ENCODE results near the gene USHBP1.

The USHBP1 gene

DNA sequence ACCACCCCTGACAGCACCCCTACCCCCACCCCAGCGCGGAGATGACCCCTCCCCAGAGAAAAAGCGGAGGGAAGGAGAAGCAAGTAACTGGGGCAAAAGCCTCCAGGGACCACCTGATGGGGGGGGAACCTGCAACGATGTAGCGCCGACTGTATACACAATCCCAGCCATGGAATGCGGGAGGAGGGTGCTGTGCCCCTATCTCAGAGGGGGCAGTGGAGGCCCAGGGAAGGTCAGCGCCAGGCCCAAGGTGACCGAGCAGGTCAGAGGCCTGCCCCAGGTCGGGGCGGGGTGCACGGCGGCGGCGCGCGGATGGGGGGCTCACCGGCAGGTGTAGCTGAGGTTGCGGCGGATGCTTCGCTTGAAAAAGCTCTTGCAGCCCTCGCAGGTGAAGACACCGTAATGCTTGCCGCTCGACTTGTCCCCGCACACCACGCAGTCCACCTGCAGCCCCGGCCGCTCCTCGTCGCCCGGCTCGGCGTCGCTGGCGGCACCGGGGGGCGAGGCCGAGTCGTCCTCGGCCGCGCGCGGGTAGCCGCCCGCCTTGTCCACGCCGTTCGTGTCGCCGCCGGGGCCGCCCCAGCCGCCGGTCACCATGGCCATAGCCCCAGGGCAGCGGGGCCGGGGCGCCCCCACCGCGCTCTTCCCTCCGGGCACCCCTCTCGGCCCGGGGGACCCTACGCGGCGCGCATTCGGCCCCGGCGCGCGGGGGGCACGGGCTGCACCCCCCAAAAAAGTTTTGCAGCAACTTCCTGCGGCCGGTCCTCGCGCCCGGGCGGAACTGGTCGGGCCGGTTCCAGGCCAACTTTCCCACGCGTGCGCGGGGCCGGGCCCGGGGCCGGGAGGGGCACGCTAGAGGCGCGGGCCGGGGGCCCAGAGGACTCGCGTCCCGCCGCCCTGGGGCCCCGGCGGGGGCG, 19.7 kb downstream of the USHBP1 start:
- TF ChIP-seq, protein P1, sequence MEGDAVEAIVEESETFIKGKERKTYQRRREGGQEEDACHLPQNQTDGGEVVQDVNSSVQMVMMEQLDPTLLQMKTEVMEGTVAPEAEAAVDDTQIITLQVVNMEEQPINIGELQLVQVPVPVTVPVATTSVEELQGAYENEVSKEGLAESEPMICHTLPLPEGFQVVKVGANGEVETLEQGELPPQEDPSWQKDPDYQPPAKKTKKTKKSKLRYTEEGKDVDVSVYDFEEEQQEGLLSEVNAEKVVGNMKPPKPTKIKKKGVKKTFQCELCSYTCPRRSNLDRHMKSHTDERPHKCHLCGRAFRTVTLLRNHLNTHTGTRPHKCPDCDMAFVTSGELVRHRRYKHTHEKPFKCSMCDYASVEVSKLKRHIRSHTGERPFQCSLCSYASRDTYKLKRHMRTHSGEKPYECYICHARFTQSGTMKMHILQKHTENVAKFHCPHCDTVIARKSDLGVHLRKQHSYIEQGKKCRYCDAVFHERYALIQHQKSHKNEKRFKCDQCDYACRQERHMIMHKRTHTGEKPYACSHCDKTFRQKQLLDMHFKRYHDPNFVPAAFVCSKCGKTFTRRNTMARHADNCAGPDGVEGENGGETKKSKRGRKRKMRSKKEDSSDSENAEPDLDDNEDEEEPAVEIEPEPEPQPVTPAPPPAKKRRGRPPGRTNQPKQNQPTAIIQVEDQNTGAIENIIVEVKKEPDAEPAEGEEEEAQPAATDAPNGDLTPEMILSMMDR (IDR thresholded peaks at IDR 0.05; ENCODE audit: low read depth, low read length), result no peak
- H3K4me3 ChIP-seq (replicated peaks in 1 of 2; ENCODE audit: low read depth in 2 of 2, low read length in 2 of 2), result peak overlapping the region; percentile 86 to 88
- no peak for DNase-seq (ENCODE audit: low read depth in 2 of 2)

DNA sequence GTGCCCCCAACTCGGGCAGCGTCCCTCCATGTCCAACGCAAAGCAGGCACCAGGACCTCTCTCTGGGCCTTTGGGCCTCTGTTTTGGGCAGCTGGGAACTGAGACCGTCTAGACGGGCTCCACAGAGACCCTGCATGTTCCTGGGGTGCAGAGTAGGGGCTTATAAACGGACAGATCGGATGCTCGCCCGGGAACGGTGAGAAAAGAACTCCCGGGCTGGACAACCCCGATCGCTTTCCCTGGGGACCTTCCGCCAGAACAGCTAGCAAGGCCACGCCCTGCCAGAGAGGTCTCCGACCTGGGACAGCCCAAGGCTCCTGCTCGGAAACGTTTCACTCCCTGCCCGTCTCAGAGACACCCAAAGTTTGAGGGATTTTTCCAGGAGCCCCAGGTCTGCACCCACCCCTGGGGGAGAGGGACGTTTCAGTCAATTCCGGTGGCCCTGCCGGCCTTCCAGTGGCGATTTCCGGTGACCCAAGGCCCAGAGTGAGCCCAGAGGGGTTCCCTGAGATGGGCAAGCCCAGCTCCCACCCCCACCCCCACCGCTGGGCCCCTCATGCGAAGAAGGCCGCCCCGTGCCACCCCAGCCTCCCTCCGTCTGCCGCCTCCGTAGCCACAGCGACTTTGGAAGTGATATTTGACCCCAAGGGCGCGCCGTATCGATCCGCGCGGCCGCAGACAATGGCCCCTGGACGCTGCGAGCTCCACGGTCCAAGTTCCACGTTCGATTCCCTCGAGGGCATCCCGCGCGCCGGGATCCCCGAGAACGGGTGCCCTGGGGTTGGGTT, 20.5 kb downstream of the USHBP1 start:
- H3K4me3 ChIP-seq (replicated peaks in 1 of 2; ENCODE audit: low read depth in 2 of 2, low read length in 2 of 2), result peak overlapping the region; percentile 86 to 88
- TF ChIP-seq, protein P1 (IDR thresholded peaks at IDR 0.05; ENCODE audit: low read depth, low read length), result no peak
- DNase-seq (ENCODE audit: low read depth in 2 of 2), result peak; percentile 54 to 68

DNA sequence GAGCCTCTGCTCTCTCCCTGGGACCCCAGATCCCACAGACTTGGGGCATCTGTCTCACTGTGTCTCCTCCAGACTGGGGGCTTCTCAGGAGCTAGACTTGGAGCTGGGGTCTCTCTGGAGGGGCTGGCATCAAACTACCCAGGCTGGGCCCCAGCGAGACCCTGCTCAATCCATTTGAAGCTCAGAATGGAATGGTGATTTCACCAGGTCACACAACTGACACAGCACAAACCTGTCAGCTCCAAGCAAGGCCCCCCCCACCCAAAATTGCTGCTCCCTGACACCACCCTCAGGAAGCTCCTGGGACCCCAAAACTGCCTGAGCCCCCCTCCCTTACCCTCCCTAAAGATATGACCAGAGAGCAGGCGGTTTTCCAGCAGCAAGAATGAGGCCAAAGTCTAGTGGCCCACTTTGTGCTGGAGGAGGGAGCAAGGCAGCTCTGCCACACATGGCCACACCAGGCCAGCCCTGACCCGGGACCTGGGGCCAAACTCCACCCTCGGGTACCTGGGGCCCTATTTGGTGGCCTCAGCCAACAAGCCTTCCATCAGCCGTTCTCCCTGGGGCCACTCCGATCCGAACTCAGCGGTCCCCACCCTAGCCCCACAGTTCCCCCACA, 21.2 kb downstream of the USHBP1 start:
- no peak for DNase-seq (ENCODE audit: low read depth in 2 of 2)
- peak overlapping the region; percentile 86 to 88 for H3K4me3 ChIP-seq (replicated peaks in 1 of 2; ENCODE audit: low read depth in 2 of 2, low read length in 2 of 2)
- TF ChIP-seq, protein P1 (IDR thresholded peaks at IDR 0.05; ENCODE audit: low read depth, low read length), result no peak

DNA sequence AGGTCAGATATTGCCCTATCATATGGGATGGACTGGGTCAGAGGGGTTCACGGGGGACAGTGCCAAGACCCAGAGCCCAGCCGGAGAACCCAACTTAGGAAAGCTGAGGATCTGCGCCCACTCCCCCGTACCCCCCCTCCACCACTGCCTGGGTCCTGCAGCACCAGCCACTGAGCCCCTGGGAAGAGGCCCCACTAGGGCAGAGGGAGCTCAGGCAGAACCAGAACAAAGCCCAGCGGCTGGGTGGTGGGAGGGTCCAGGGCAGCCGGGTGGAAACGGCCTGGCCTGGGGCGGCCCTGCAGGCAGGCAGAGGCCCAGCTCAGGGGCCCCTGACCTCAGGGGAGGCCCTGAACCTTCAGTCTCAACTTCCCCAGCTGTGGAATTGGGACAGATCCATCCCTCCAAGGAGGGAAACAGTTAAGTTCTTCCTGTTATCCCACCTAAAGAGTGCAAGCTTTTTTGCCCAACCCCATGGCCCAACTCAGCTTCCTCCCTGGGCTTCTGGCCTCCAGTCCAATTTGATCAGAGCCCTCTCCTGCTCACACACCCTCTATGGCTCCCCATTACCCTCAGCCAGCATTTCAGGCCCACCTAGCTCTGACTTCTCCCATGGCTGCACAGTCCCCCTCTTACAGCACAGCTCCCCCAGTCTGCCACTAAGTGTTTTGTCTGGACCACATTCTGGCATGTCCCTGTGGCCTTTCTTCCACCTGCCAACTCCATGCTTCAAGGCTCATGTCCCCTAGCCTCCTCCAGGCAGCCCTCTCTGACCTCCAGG, 21.9 kb downstream of the USHBP1 start:
- TF ChIP-seq, protein P1 (IDR thresholded peaks at IDR 0.05; ENCODE audit: low read depth, low read length), result no peak
- H3K4me3 ChIP-seq (replicated peaks in 1 of 2; ENCODE audit: low read depth in 2 of 2, low read length in 2 of 2), result peak overlapping the region in 1 of 2 donors; percentile 86
- DNase-seq (ENCODE audit: low read depth in 2 of 2), result no peak

DNA sequence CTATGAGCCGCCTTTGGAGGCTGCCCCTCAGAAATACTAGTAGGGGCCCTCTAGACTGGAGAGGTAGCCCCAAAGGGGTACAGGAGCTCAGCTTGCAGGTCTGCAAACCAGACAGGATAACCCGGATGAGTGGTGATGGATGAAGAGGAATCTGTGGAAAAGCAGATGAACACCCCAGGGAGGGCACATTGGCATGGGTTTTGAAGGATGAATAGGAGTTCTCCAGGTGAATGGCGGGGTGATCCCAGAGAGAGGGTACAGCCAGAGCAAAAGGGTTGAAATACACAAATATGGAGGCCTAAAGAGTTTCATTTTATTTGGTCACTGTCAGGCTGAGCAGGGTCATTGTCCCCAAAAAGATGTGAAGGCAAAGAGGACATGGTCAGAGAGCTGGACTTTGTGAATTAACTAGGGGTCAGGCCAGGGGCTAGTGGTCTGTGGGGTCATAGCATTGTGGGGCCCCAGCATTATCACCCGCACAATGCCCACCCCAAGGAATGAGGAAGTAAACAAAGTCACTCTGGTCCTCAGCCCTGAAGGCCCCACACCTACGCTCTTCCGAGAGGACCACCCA, 23.6 kb downstream of the USHBP1 start:
- H3K4me3 ChIP-seq (replicated peaks in 1 of 2; ENCODE audit: low read depth in 2 of 2, low read length in 2 of 2), result no peak overlapping the region
- no peak for DNase-seq (ENCODE audit: low read depth in 2 of 2)
- TF ChIP-seq, protein P1 (IDR thresholded peaks at IDR 0.05; ENCODE audit: low read depth, low read length), result no peak
